GM21447 (cell line): Measurements from ENCODE around the gene RHO.
"Not testable (repeated sequence)": the region's sequence is repeated elsewhere in the genome, so short reads cannot be mapped to it uniquely, and the experiment has no call there.

Source experiments
- ATAC-seq: cut with Tn5 transposase; IDR thresholded peaks from one replicate; pipeline ENCODE4 v1.9.1; 2021; ENCODE audit not compliant: unreplicated experiment

The RHO gene

DNA sequence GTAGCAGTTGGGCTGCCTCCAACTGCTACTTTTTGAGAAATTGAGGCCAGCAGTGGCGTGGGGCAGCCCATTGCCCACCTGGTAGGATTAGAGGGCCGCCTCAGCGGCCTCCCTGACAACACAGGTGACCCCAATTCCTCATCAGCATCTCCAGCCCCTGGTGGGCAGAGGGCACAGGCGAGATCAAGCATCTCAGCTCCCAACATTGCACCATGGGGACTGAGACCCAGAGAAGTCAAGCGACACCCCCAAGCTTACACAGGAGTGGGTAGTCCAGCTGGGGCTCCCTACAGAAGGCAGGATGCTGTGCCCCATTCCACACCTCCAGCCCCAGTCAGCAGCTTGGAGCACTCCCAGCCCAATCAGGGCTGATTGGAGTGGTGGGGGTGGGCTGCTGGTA is 14.3 kb downstream of the RHO start:
- ATAC-seq = no peak

DNA sequence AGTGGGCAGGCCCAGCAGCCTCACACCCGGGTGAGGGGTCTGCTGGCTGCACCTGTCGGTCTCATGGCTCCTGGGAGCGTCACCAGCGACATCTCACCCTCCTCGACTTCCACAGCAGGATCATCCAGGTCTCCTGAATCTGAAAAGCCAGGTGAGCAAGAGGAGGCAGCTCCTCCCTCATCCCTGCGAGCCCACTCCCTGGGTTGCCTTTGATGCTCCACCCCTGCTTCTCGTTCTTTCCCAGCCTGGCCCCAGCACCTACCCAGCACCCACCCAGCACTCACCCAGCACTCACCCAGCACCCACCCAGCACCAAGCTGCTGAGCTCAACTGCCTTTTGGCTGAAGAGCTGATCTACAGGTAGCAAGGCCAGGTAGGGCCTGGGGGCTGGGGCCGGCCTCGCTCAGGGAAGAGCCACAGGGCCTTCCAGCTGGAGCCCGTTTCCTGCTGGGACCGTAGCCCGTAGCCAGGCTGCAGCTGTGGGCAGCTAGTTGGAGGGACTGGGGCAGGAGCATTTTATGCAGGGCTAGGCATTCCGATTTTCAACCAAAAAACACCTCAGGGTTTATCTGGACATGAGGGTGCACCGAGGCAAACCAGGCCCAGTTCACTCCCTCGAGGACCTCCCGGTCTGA is 14.8 kb downstream of the RHO start, which contains the start of gene H1-8:
TSS of gene H1-8 (plus strand) at position 20 of the 635 bp plus-strand sequence. CDS start at position 64, 44 bp downstream.
- no peak for ATAC-seq

DNA sequence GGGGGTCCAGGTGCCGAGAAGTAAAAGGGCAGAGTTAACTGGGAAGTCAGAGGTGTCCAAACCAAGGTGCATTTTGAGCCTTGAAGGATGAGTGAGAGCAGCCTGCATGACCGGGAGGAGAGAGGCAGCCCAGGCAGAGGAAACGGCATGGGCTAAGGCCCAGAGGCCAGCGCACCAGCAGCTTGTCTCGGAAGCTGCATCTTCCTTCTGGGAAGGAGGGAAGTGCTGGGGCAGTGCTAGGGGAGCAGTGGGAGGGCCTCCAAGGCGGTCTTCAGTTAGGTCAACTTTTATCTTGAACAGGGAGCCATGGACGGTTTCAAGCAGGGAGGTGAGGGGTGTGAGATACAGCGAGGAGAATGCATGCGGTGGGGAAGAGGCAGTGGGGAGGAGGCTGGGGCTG is 15.6 kb downstream of the RHO start:
- ATAC-seq = no peak

DNA sequence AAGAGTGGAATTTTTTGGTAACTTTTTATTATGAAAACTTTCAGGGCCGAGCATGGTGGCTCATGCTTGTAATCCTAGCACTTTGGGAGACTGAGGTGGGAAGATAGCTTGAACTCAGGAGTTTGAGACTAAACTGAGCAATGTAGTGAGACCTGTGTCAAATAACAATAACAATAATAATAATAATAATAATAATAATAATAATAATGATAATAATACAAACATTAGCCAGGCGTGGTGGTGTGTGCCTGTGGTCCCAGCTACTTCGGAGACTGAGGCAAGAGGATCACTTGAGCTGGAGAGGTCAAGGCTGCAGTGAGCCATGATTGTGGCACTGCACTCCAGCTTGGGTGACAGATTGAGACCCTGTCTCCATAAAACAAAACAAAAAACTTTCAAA is 17.5 kb downstream of the RHO start:
- ATAC-seq = not testable (repeated sequence)

DNA sequence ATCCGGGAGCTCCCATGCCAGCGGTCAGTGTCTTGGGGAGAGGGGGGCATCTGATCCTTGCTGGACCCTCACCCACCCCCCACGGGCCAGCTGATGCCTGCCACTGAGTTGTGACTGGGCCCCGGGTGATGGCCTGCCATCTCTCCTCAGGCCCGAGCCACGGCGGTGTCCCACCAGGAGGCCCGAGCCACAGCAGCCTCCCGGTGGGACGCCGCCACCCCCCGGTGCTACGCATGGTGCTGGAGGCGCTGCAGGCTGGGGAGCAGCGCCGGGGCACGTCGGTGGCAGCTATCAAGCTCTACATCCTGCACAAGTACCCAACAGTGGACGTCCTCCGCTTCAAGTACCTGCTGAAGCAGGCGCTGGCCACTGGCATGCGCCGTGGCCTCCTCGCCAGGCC is 18.8 kb downstream of the RHO start:
- no peak for ATAC-seq

DNA sequence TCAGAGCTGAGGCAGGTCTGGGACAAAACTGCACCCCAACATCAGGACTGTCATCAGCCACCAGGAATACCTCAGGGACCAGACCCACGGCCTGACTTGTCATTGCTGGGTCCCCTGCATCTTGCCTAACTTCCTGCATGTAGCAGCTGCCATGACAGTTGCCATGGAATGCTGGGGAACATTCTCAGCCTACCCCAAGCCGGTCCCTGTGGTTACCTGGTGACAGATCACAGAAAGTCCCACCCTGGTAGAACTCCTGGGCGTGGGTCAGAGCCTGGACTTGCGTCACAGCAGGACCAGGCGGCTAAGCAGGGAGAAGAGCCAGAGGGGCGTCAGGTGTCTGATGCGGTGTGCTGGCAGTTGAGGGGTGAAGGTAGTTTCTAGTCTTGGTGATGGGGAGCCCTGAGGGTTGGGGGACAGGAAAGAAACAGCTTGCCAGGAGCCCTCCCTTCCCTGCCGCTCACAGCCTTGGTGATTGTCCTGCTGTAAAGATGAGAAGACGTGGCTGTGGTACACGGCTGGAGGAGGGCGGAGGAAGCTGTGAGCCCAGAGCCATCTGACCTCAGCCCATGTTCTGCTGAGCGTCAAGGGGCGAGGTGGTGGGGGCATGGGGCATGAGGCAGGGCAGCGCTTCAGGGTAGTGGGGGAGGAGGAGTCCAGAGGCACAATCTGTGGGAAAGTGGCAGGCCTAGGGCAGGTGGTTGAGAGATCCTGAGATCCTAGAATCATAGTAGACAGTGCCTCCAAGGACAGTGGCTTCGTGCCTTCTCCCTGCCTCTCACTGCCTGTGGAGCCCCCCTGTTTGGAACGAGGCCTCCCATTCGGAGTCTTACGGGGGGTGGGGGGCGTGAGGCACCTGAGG is 19.9 kb downstream of the RHO start:
- ATAC-seq = no peak

DNA sequence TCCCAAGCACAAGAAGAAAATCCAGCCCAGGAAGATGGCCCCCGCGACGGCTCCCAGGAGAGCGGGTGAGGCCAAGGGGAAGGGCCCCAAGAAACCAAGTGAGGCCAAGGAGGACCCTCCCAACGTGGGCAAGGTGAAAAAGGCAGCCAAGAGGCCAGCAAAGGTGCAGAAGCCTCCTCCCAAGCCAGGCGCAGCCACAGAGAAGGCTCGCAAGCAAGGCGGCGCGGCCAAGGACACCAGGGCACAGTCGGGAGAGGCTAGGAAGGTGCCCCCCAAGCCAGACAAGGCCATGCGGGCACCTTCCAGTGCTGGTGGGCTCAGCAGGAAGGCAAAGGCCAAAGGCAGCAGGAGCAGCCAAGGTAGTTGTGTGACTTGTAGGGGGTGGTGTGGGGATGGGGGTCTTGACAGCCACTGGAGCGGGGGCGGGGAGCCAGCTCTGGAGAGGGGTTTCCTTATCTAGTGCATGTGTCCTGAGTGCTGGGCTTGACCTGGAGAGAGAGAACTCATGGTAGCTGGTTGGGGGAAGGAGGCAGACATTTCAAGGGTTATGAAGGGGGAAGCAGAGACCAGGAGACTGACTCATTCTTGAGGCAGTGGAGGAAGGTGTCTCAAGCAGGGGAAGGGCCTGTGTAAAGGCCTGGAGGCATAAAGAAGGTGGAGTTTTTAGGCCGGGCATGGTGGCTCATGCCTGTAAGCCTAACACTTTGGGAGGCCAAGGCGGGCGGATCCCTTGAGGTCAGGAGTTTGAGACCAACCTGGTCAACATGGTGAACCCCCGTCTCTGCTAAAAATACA is 20.8 kb downstream of the RHO start:
- no peak for ATAC-seq

DNA sequence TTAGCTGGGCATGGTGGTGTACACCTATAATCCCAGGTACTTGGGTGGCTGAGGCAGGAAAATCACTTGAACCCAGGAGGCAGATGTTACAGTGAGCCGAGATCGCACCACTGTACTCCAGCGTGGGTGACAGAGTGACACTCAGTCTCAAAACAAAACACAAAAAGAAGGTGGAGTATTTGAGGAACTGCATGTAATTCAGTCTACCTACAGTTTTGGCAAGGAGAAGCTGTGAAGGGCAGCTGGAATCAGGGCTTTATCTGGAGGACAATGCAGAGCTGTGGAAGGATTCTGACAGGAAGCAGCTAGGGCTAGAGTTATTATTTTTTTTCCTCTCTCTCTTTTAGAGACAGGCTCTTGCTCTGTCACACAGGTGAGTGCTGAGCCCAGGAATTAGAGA is 21.4 kb downstream of the RHO start:
- no peak for ATAC-seq

DNA sequence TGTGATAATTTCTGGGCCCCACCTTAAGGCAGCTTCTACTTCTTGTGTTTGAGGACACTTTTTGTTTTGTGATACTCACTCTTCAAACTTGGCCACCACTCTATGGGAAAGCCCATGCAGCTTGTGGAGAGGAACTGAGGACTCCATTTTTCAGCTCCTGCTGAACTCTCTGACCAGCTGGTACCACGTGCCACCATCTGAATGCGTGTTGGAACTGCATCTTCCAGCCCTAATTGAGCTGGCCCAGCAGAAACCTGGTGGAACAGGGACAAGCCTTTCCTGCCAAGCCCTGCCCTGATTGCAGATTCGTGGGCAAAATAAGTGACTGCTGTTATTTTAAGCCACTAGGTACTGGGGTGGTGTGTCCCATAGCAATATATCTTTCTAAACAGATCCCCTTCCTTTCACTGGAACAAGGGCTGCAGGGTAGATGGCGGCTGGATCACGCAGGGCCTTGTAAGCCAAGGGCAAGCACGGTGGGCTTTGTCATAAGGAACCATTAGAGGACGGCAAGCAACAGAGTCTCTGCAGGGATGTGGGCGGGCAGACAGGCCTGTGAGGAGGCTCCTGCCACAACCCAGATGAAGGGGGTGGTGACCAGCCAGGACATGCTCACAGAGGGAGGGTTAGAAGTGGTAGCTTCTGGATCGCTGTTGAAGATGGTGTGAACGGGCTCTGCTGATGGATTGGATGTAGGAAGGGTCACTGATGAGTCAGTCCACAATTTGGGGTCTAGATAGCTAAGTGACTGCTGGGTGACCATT is 24.0 kb downstream of the RHO start:
- no peak for ATAC-seq

DNA sequence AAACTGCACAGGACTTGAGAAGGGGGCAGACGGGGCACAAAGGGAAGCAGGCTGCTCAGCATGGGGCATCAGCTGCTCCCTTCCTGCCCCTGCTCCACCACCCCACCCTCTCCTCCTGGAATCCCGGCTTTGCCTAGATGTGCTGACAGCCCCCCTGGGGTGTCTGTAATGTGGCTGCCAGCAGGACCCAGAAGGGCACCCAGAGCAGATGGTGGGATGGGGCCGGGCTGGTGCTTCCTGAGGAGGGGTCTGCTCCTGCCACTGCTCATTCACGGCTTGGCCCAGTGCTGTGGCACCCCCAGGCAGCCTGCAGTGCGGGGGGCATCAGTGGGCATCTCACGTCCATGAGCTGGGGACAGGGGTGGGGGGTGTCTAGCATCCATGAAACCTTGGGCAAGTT is 24.7 kb downstream of the RHO start:
- ATAC-seq = no peak

DNA sequence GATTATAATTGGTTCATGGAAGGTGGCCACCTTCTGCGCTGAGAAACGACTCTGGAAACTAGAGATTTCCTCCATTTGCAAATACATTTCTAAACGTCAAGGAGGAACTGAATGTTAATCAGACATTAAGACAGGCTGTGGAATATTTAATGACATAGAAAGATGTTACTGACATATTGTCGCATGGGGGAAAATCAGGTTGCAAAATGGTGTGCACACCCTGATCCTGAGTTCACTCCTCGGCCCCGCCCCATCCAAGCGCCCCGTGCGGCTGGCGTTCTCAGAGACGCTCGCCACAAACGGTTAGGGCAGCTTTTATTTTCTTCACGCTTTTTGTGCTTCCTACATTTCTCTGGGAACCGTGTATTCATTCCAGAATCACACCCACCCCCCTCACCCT is 25.3 kb downstream of the RHO start:
- ATAC-seq = no peak

DNA sequence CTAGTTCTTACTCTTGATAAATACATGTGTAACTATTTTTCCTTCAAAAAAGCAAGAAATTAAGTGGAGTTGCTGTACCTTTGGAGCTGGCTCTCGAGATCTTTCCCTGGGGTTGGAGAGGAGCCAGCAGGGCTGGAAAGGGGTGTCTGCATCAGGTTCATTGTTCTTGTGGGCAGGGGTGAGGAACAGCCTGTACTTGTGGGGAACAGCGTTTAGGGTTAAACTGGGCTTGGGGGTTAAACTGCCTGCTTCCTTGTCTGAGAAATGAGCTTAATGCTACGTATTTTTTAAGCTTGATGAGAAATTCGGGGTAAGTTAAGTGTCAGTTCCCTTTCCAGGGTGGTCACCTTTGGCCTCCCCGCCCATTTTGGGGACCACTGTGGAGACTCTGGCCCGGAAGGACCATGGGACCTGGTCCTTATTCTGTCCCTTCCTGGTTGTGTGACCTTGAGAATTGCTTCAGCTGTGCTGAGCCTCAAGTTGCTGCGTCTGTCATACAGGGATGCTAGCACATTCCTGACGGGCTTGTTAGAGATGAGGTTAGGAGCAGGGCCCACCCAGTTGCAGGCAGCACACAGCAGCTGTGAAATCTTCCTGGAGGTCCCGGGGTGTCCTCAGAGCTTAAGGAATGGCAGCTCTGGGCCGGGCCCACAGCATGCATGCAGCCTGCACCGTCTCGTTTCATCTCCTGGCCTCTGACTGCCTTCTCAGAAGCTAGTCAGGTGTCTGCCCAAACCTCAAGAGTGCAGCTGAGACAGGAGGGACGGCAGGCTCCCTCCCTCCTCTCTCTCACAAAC is 26.1 kb downstream of the RHO start:
- no peak for ATAC-seq

DNA sequence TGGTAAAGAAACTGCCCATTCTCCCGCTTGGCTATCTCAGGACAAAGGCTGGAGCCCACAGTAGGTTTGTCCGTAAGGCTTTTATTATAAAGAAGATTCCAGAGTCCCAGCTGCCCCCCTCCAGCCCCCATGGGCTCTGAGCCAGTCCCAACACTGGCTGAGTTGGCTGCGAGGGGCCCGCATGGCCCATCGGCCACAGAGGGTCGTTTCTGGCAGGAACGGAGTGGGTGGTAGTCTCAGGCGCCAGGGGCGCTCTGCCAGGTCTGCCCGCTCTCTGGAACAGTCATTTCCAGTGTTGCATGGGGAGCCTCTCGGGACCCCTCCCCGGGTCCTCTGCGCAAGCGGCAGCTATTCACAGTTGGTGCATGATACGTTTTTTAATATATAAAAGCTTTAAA is 26.7 kb downstream of the RHO start:
- no peak for ATAC-seq

DNA sequence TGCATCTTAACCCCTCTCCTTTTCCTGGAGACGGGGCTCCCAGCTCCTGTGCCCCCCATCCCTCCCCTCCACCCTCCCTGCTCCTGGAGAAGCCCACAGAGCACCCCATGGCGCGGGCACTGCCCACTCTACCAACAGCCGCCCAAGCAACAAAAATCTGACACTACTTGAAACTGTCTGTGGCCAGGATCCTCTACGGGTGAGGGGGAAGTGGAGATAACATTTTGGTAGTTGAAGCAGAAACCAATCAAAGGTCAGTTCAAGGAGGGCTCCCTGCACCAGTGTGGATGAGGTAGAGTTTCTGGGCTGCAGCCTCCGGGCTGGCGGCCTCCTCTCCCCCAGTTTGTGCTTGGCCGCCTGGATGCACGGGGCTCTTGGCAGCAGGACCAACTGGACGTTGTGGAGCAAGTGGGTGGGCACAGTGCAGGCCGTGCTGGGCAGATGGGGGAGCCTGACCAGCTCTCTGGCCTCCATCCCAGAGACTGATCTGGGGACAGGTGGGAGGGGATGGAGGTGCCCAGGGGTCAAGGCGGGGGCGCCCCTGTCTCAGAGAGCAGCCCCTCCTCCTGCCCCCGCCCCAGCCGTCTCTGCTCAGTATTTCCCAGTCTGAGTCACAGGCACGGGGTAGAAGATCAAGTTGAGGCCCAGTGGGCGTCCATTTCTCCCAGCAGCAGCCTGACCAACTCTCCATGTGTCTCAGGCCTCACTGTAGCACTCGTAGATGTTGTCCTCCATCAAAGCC is 27.3 kb downstream of the RHO start:
- ATAC-seq = no peak

DNA sequence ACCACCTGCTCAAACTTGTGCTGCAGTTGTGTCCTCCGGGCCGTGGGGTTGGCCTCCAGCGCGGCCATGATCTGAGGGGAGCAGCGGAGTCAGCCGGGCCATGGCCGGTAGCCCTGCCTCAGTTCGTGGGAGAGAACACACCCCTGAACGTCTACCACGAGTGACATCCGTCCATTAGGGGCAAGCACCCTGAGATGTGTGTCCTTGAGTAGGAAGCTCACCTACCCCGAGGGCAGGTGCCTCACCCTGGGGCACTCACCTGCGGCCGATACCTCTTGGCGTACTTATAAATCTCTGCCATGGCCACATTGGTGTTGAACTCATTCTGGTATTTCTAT is 27.9 kb downstream of the RHO start:
- no peak for ATAC-seq

DNA sequence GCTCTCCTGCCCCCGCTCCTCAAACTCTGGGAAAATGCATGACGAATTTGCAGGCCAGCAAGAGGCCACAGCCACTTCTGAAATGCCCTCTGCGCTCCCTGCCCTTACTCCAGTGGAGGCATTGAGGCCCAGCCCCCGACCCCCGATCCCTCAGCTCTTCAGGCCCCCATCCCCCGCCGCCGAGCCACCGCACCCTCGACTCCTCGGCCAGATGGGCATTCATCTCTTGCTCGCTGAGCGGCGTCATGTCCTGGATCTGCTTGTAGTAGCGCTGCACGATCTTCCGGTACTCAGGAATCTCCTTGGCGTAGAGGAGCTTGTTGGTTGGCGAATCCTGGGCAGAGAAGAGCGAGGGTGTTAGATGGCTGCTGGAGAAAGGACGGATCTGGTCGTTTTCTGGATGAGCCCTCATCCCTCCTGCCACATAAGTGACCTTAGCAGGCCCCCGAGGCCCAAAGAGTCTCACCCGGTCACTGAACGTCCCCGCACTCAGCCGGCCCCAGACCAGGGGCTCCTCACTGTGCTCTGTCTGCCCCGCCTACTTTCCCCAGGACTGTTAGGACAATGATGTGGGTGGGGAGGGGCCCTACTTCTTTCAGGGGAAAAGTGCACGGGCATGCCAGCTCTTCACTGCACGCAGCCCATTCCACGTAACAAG is 28.6 kb downstream of the RHO start:
- no peak for ATAC-seq

DNA sequence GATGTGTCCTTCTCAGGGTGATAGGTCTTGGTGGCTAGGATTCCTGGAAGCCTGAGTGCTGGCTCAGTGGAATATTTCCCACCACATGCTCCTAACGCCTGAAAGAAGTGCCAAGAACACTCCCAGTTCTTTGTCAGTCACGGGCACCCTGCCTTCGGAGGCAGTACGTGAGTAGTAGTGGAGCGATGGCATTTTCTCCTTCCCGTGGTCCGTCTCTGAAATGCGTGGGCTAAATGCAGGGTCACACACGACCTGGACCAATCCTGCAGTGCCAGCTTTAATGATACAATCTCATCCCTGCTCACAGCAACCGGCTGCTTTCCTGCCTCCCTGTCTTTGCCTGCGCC is 29.1 kb downstream of the RHO start:
- no peak for ATAC-seq

DNA sequence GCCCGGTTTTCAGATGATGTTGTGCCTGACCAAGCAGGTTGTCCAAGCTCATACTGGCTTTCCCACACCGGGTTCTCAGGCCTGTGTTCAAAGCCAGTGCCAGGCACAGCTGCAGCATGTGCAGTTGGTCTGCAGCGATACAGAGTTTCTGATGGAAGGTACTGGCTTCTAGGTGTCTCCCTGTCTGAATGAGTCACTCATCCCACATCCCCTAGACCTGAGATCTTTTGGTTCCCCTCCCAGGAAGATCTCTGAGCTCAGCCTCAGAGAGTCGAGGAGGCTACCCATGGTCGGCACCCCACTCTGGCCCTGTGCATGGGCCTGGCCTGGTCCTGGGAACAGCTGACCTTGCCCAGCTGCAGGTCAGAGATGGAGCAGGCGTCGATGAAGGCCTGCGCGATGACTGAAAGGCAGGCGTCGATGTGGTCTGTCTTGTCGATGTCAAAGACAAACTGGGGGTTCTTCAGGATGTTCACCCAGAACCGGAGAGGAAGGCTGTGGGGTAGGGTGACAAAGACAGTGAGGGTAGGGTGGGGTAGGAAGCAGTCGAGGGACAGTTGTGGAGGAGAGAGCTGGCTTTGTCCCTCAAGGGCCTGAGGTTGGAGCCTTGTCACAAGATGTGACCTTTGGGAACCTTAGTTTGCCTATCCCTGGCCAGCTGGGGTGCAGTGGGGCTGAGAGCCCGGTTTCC is 29.8 kb downstream of the RHO start:
- no peak for ATAC-seq
